Panc1 (cell line): ENCODE results near the gene CCDC185.
"Not testable (repeated sequence)": the region's sequence is repeated elsewhere in the genome, so short reads cannot be mapped to it uniquely, and the experiment has no call there.

Experiments used
- CTCF ChIP-seq: fragments of 450-650 bp; IDR thresholded peaks from 2 replicates; pipeline ENCODE4 v1.5.1; 2017; ENCODE audit warnings: mild to moderate bottlenecking
- POLR2AphosphoS5 ChIP-seq: IDR thresholded peaks from 2 replicates; pipeline ENCODE4 v1.6.1; 2012; ENCODE audit warnings: mild to moderate bottlenecking, low read depth, low read length, moderate library complexity
- REST ChIP-seq, 2 experiments: IDR thresholded peaks; 2 replicates each; pipeline ENCODE4 v1.6.1; 2011 to 2012; ENCODE audit warnings: low read depth in 2 of 2, control low read depth in 1 of 2, low read length in 1 of 2, mild to moderate bottlenecking in 1 of 2, moderate library complexity in 1 of 2; ENCODE audit not compliant: insufficient read depth in 1 of 2
- SIN3A ChIP-seq: IDR thresholded peaks from 2 replicates; pipeline ENCODE4 v1.6.1; 2012; ENCODE audit warnings: low read depth, mild to moderate bottlenecking, low read length, moderate library complexity, borderline replicate concordance; ENCODE audit not compliant: insufficient read depth
- TCF7L2 ChIP-seq: IDR thresholded peaks from 2 replicates; pipeline ENCODE4 v1.6.1; 2011; ENCODE audit warnings: mild to moderate bottlenecking, low read depth, low read length, inconsistent platforms

GRCh38 chr1:223399393-223399792 lies 6.2 kb downstream of the CCDC185 start:
- TF ChIP-seq CTCF; REST (IDR thresholded peaks at IDR 0.05; ENCODE audit: insufficient read depth in 1 of 2, low read depth in 2 of 2, low read length in 1 of 2); POLR2AphosphoS5; SIN3A; TCF7L2: not testable (repeated sequence)
